ENCODE data around the gene NCAPH2. TPM values are rescaled to one million over a fixed set of nuclear protein-coding genes. Genes with fewer than 3 reads are reported as not detected.

NCAPH2 gene
- total RNA-seq, 1 donor from 2014 or later = 40.9 TPM

- TF ChIP-seq CTCF (IDR thresholded peaks at IDR 0.05; ENCODE audit: unreplicated experiment) = no peak
- no peak overlapping the region for H3K4me3 Mint-ChIP-seq (ENCODE audit: unreplicated experiment)
- H3K27me3 Mint-ChIP-seq (ENCODE audit: unreplicated experiment) = peaks cover 4% of the 10 kb centered on the region
- H3K4me1 Mint-ChIP-seq (ENCODE audit: unreplicated experiment) = peaks cover 5% of the 10 kb centered on the region
- H3K27ac Mint-ChIP-seq (ENCODE audit: unreplicated experiment) = no peak overlapping the region
- no peaks in the 10 kb centered on the region for H3K36me3 Mint-ChIP-seq (ENCODE audit: low read depth, unreplicated experiment)
- no peak for DNase-seq (ENCODE audit: low spot score)
- H3K9me3 Mint-ChIP-seq (ENCODE audit: unreplicated experiment) = no peaks in the 10 kb centered on the region
Measured at GRCh38 chr22:50503475-50504145, 4.4 kb upstream of the NCAPH2 start.

GRCh38 chr22:50504369-50505211, 3.4 kb upstream of the NCAPH2 start:
- no peak overlapping the region for H3K27ac Mint-ChIP-seq (ENCODE audit: unreplicated experiment)
- peaks cover 7% of the 10 kb centered on the region for H3K27me3 Mint-ChIP-seq (ENCODE audit: unreplicated experiment)
- no peaks in the 10 kb centered on the region for H3K36me3 Mint-ChIP-seq (ENCODE audit: low read depth, unreplicated experiment)
- no peaks in the 10 kb centered on the region for H3K9me3 Mint-ChIP-seq (ENCODE audit: unreplicated experiment)
- no peak for TF ChIP-seq CTCF (IDR thresholded peaks at IDR 0.05; ENCODE audit: unreplicated experiment)
- H3K4me3 Mint-ChIP-seq (ENCODE audit: unreplicated experiment) = no peak overlapping the region
- no peak for DNase-seq (ENCODE audit: low spot score)
- peaks cover 15% of the 10 kb centered on the region for H3K4me1 Mint-ChIP-seq (ENCODE audit: unreplicated experiment)

- H3K36me3 Mint-ChIP-seq (ENCODE audit: low read depth, unreplicated experiment) = no peaks in the 10 kb centered on the region
- no peak for DNase-seq (ENCODE audit: low spot score)
- no peak for TF ChIP-seq CTCF (IDR thresholded peaks at IDR 0.05; ENCODE audit: unreplicated experiment)
- H3K4me3 Mint-ChIP-seq (ENCODE audit: unreplicated experiment) = no peak overlapping the region
- no peaks in the 10 kb centered on the region for H3K9me3 Mint-ChIP-seq (ENCODE audit: unreplicated experiment)
- H3K27ac Mint-ChIP-seq (ENCODE audit: unreplicated experiment) = no peak overlapping the region
- peaks cover 7% of the 10 kb centered on the region for H3K27me3 Mint-ChIP-seq (ENCODE audit: unreplicated experiment)
- peaks cover 16% of the 10 kb centered on the region for H3K4me1 Mint-ChIP-seq (ENCODE audit: unreplicated experiment)
Measured at GRCh38 chr22:50505276-50505775, 2.7 kb upstream of the NCAPH2 start.

GRCh38 chr22:50505776-50506610, 2.0 kb upstream of the NCAPH2 start:
- peaks cover 7% of the 10 kb centered on the region for H3K27me3 Mint-ChIP-seq (ENCODE audit: unreplicated experiment)
- TF ChIP-seq CTCF (IDR thresholded peaks at IDR 0.05; ENCODE audit: unreplicated experiment) = no peak
- DNase-seq (ENCODE audit: low spot score) = no peak
- no peak overlapping the region for H3K27ac Mint-ChIP-seq (ENCODE audit: unreplicated experiment)
- no peaks in the 10 kb centered on the region for H3K9me3 Mint-ChIP-seq (ENCODE audit: unreplicated experiment)
- H3K4me1 Mint-ChIP-seq (ENCODE audit: unreplicated experiment) = peaks cover 16% of the 10 kb centered on the region
- no peaks in the 10 kb centered on the region for H3K36me3 Mint-ChIP-seq (ENCODE audit: low read depth, unreplicated experiment)
- no peak overlapping the region for H3K4me3 Mint-ChIP-seq (ENCODE audit: unreplicated experiment)

Data from endothelial cell (in vitro differentiated cells).